HepG2 (cell line): ENCODE results near the gene TBX6. TPM values are rescaled to one million over a fixed set of nuclear protein-coding genes. Genes with fewer than 3 reads are reported as not detected.

Source experiments
- CHD4 ChIP-seq: fragments of 200-600 bp; sonication (generic); IDR thresholded peaks from 2 replicates; pipeline ENCODE4 v1.7.0; 2017; ENCODE audit warnings: mild to moderate bottlenecking, low read length, borderline replicate concordance
- DR1 ChIP-seq: sonication (generic); formaldehyde crosslinking; IDR thresholded peaks from 2 replicates; pipeline ENCODE4 v1.8.0; 2021; ENCODE audit warnings: mild to moderate bottlenecking, missing genetic modification reagents, inconsistent platforms
- ESRRA ChIP-seq: sonication (generic); formaldehyde crosslinking; IDR thresholded peaks from 2 replicates; pipeline ENCODE4 v1.5.1; 2020; ENCODE audit warnings: mild to moderate bottlenecking, low read depth, missing genetic modification reagents
- EZH2 ChIP-seq: conservative IDR thresholded peaks from 2 replicates; pipeline ENCODE4 v1.6.1; 2012; ENCODE audit warnings: mild to moderate bottlenecking, low read depth, low read length, moderate library complexity
- HDAC2 ChIP-seq: sonication (generic); formaldehyde crosslinking; IDR thresholded peaks from 2 replicates; pipeline ENCODE4 v1.4.0; 2020; ENCODE audit warnings: missing genetic modification reagents
- KMT2A ChIP-seq: sonication (generic); formaldehyde crosslinking; IDR thresholded peaks from 2 replicates; pipeline ENCODE4 v1.4.0; 2020; ENCODE audit warnings: missing genetic modification reagents
- MYC ChIP-seq: sonication (generic); formaldehyde crosslinking; IDR thresholded peaks from 2 replicates; pipeline ENCODE4 v1.9.0; 2021; ENCODE audit warnings: missing genetic modification reagents, borderline replicate concordance
- RAD21 ChIP-seq: fragments of 450-650 bp; formaldehyde crosslinking; IDR thresholded peaks from 2 replicates; pipeline ENCODE4 v1.5.0; 2020; ENCODE audit warnings: mild to moderate bottlenecking
- RXRB ChIP-seq: IDR thresholded peaks from 2 replicates; pipeline ENCODE4 v1.6.1; 2016; ENCODE audit warnings: borderline replicate concordance, missing genetic modification reagents, missing compliant biosample characterization
- SETDB1 ChIP-seq: sonication (generic); formaldehyde crosslinking; IDR thresholded peaks from 2 replicates; pipeline ENCODE4 v1.5.1; 2020; ENCODE audit warnings: missing genetic modification reagents, mild to moderate bottlenecking, borderline replicate concordance
- SMAD9 ChIP-seq: sonication (generic); formaldehyde crosslinking; IDR thresholded peaks from 2 replicates; pipeline ENCODE4 v1.5.1; 2020; ENCODE audit warnings: mild to moderate bottlenecking, missing genetic modification reagents
- ZBTB8A ChIP-seq: sonication (generic); formaldehyde crosslinking; IDR thresholded peaks from 2 replicates; pipeline ENCODE4 v1.4.0; 2020; ENCODE audit warnings: mild to moderate bottlenecking, low read depth, missing genetic modification reagents, borderline replicate concordance
- ZEB1 ChIP-seq: IDR thresholded peaks from 2 replicates; pipeline ENCODE4 v1.6.1; 2012; ENCODE audit warnings: mild to moderate bottlenecking, low read depth, inconsistent platforms; ENCODE audit not compliant: insufficient replicate concordance
- ZNF33B ChIP-seq: sonication (generic); formaldehyde crosslinking; IDR thresholded peaks from 2 replicates; pipeline ENCODE4 v1.5.1; 2020; ENCODE audit warnings: mild to moderate bottlenecking, missing genetic modification reagents
- ZNF383 ChIP-seq: sonication (generic); formaldehyde crosslinking; IDR thresholded peaks from 2 replicates; pipeline ENCODE4 v1.4.0; 2020; ENCODE audit warnings: missing genetic modification reagents, mild to moderate bottlenecking, borderline replicate concordance
- ZNF678 ChIP-seq: sonication (generic); formaldehyde crosslinking; IDR thresholded peaks from 2 replicates; pipeline ENCODE4 v1.4.0; 2020; ENCODE audit warnings: mild to moderate bottlenecking, missing genetic modification reagents
- ZNF709 ChIP-seq: sonication (generic); formaldehyde crosslinking; IDR thresholded peaks from 2 replicates; pipeline ENCODE4 v1.5.0; 2020; ENCODE audit warnings: mild to moderate bottlenecking, missing genetic modification reagents
- ZNF792 ChIP-seq: IDR thresholded peaks from 2 replicates; pipeline ENCODE4 v1.6.1; 2016
- ZNF841 ChIP-seq: sonication (generic); formaldehyde crosslinking; IDR thresholded peaks from 2 replicates; pipeline ENCODE4 v1.8.1; 2023; ENCODE audit warnings: missing genetic modification reagents, borderline replicate concordance
- polyA plus RNA-seq, 8 experiments: library from polyadenylated mRNA; depleted of rRNA in 3 of 8; stranded (reverse) in 7 of 8; unstranded in 1 of 8; fragments of >200 nt; fragmentation: Illumina TruSeq in 4 of 8; extraction: Trizol in 4 of 8; gene quantifications; 2 replicates each; pipeline versions ENCODE4 v1.2.1 to v1.2.3, GENCODE V29; 2011 to 2016; ENCODE audit warnings: low read depth in 4 of 8, missing spikeins in 1 of 8, mixed read lengths in 1 of 8; ENCODE audit not compliant: insufficient read depth in 1 of 8
- total RNA-seq, 5 experiments: library from RNA; depleted of rRNA; stranded (reverse); fragments of >200 nt; fragmentation: Illumina TruSeq; extraction: Trizol; gene quantifications; 2 replicates each; pipeline ENCODE4 v1.2.3, GENCODE V29; 2016; ENCODE audit warnings: low read depth in 1 of 5
- TF ChIP-seq, protein P1 (sequence below): sonication (generic); formaldehyde crosslinking; IDR thresholded peaks from 2 replicates; pipeline ENCODE4 v1.4.0; 2020; ENCODE audit warnings: missing genetic modification reagents, borderline replicate concordance
- TF ChIP-seq, protein P2 (sequence below): sonication (generic); formaldehyde crosslinking; IDR thresholded peaks from 2 replicates; pipeline ENCODE4 v1.5.1; 2020; ENCODE audit warnings: mild to moderate bottlenecking, moderate library complexity, missing genetic modification reagents
- TF ChIP-seq, protein P3 (sequence below): sonication (generic); formaldehyde crosslinking; IDR thresholded peaks from 2 replicates; pipeline ENCODE4 v1.5.0; 2020; ENCODE audit warnings: missing genetic modification reagents
- TF ChIP-seq, protein P4 (sequence below): sonication (generic); formaldehyde crosslinking; IDR thresholded peaks from 2 replicates; pipeline ENCODE4 v1.4.0; 2020; ENCODE audit warnings: missing genetic modification reagents
- TF ChIP-seq, protein P5 (sequence below): conservative IDR thresholded peaks from 2 replicates; pipeline ENCODE4 v1.6.1; 2018; ENCODE audit warnings: missing genetic modification reagents

The TBX6 gene
- total and polyA plus RNA-seq, 2 of the 13 experiments (the other 11 are each of a cell fraction or from before 2014, with no cell fraction given), result 0.24 to 0.42 TPM

DNA sequence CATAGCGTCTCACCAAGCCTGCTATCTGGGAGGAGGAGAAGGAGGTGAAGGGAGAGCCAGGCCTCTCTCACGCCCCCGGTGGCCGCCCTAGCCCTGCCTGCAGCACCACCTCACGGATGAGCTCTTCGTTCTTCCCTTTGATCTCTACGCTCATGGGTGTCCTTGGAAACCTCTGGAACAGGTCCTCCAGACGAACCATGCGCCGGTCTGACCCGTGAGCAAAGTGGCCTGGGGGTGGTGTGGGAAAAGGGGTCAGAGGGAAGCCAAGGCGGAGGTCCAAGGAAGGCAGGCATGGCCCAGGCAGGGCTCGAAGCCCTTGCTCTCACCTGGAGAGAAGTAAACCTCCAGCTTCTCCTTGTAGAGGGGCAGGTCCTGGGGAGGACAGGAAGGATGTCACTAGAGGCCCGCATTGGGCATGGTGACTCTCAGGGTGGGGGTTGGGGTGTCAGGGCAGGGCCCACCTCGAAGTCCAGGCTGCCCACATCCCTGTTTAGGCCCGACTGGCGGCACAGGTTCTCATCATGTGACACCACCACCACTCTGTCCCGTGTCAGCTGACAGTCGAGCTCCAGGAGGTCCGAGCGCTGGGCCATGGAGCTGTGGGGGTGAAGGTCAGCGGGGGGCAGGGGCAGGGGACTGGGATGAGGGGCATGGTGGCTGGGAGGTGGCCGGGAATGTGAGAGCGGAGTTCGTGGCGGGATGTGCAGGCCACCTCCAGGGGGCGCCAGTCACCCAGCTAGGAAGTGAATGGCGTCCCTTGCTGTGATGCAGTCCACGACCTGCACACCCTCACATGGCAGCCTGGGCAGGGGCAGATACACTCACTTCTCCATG lies 20.7 kb upstream of the TBX6 start (continued):
- TF ChIP-seq, protein P1, sequence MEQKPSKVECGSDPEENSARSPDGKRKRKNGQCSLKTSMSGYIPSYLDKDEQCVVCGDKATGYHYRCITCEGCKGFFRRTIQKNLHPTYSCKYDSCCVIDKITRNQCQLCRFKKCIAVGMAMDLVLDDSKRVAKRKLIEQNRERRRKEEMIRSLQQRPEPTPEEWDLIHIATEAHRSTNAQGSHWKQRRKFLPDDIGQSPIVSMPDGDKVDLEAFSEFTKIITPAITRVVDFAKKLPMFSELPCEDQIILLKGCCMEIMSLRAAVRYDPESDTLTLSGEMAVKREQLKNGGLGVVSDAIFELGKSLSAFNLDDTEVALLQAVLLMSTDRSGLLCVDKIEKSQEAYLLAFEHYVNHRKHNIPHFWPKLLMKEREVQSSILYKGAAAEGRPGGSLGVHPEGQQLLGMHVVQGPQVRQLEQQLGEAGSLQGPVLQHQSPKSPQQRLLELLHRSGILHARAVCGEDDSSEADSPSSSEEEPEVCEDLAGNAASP (CRISPR knock-in tag), result peak; percentile 79; the same call in 1 of the 2 replicates
- peak; percentile 86 for TF ChIP-seq ESRRA (CRISPR knock-in tag)
- peak; percentile 91 for TF ChIP-seq HDAC2 (CRISPR knock-in tag)
- peak; percentile 68 for TF ChIP-seq MYC (CRISPR knock-in tag)
- TF ChIP-seq, protein P2, sequence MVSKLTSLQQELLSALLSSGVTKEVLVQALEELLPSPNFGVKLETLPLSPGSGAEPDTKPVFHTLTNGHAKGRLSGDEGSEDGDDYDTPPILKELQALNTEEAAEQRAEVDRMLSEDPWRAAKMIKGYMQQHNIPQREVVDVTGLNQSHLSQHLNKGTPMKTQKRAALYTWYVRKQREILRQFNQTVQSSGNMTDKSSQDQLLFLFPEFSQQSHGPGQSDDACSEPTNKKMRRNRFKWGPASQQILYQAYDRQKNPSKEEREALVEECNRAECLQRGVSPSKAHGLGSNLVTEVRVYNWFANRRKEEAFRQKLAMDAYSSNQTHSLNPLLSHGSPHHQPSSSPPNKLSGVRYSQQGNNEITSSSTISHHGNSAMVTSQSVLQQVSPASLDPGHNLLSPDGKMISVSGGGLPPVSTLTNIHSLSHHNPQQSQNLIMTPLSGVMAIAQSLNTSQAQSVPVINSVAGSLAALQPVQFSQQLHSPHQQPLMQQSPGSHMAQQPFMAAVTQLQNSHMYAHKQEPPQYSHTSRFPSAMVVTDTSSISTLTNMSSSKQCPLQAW (CRISPR knock-in tag), result peak; percentile 67; the same call in 1 of the 2 replicates
- no peak; the same call in 1 of the 2 replicates for TF ChIP-seq ZNF383
- TF ChIP-seq SMAD9, result peak; percentile 83; the same call in 1 of the 2 replicates
- peak; percentile 20; the same call in 1 of the 2 replicates for TF ChIP-seq KMT2A (CRISPR knock-in tag)
- TF ChIP-seq ZNF792, result no peak; the same call in none of the 2 replicates
- TF ChIP-seq, protein P3, sequence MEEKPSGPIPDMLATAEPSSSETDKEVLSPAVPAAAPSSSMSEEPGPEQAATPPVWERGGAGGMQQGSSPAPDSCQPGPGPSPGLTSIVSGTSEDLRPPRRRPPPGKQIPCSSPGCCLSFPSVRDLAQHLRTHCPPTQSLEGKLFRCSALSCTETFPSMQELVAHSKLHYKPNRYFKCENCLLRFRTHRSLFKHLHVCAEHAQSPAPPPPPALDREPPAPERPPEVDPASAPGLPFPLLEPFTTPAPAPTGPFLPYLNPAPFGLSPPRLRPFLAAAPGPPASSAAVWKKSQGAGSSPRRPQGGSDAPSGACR, result no peak
- TF ChIP-seq ZBTB8A (CRISPR knock-in tag), result no peak
- no peak for TF ChIP-seq EZH2
- TF ChIP-seq ZNF678 (CRISPR knock-in tag), result 0 out of 2 replicates have a peak, but pooled peaks have one; percentile 82
- peak; percentile 96 for TF ChIP-seq ZNF33B
- TF ChIP-seq CHD4, result no peak
- TF ChIP-seq ZNF841, result no peak
- no peak; the same call in 1 of the 2 replicates for TF ChIP-seq DR1 (CRISPR knock-in tag)
- TF ChIP-seq RXRB (CRISPR knock-in tag), result peak; percentile 67
- TF ChIP-seq, protein P4, sequence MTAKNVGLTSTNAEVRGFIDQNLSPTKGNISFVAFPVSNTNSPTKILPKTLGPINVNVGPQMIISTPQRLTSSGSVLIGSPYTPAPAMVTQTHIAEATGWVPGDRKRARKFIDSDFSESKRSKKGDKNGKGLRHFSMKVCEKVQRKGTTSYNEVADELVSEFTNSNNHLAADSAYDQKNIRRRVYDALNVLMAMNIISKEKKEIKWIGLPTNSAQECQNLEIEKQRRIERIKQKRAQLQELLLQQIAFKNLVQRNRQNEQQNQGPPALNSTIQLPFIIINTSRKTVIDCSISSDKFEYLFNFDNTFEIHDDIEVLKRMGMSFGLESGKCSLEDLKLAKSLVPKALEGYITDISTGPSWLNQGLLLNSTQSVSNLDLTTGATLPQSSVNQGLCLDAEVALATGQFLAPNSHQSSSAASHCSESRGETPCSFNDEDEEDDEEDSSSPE, result peak; percentile 62
- TF ChIP-seq, protein P5, sequence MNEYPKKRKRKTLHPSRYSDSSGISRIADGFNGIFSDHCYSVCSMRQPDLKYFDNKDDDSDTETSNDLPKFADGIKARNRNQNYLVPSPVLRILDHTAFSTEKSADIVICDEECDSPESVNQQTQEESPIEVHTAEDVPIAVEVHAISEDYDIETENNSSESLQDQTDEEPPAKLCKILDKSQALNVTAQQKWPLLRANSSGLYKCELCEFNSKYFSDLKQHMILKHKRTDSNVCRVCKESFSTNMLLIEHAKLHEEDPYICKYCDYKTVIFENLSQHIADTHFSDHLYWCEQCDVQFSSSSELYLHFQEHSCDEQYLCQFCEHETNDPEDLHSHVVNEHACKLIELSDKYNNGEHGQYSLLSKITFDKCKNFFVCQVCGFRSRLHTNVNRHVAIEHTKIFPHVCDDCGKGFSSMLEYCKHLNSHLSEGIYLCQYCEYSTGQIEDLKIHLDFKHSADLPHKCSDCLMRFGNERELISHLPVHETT (CRISPR knock-in tag), result no peak
- peak; percentile 99 for TF ChIP-seq RAD21 (CRISPR knock-in tag)
- TF ChIP-seq ZNF709 (CRISPR knock-in tag), result peak; percentile 58; the same call in 1 of the 2 replicates
- no peak for TF ChIP-seq ZEB1
- no peak for TF ChIP-seq SETDB1 (CRISPR knock-in tag)
